Measurements from ENCODE around the gene ADH4. TPM values are rescaled to one million over a fixed set of nuclear protein-coding genes. Genes with fewer than 3 reads are reported as not detected.
"Not testable (repeated sequence)": the region's sequence is repeated elsewhere in the genome, so short reads cannot be mapped to it uniquely, and the experiment has no call there.

Gene ADH4
- 9.4 TPM for total RNA-seq (ENCODE audit: insufficient read depth, low replicate concordance)

- DNase-seq (ENCODE audit: low spot score) = no peak
Measured at GRCh38 chr4:99144070-99144469, at the start of gene ADH4. TSS of gene ADH4 (minus strand) at chr4:99144297. CDS start at chr4:99144222, 75 bp downstream.

DNA sequence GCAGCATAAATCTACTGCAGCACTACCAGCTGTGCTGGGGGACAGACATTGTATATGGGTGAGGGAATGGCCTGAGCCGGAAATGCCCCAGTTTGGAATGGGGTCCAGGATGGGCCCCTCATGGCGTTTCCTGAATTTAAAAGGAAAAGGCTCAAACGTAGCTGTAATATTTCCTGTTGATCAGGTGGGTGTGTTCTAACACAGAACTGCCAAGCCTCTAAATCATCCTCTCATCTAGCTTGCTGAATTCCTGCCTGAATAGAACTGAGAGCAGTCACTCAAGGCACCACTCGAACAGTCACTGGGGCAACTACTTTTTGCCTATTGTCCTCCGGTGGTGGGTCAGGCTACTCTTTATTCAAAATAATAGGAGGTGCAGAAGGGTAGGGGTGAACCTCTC is 46.2 kb upstream of the ADH4 start:
- no peak for DNase-seq (ENCODE audit: low spot score)

GRCh38 chr4:99189900-99190299 is 45.8 kb upstream of the ADH4 start:
- not testable (repeated sequence) for DNase-seq (ENCODE audit: low spot score)

DNA sequence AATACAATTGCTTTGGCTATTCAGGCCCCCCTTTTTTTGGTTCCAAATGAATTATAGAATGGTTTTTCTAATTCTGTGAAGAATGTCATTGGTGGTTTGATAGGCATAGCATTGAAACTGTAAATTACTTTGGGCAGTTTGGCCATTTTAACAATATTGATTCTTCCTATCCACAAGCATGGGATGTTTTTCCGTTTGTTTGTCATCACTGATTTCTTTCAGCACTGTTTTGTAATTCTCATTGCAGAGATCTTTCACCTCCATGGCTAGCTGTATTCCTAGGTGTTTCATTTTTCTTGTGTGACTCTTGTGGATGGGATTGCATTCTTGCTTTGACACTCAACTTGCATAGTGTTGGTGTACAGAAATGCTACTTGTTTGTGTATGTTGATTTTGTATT is 41.9 kb upstream of the ADH4 start:
- DNase-seq (ENCODE audit: low spot score) = no peak

DNA sequence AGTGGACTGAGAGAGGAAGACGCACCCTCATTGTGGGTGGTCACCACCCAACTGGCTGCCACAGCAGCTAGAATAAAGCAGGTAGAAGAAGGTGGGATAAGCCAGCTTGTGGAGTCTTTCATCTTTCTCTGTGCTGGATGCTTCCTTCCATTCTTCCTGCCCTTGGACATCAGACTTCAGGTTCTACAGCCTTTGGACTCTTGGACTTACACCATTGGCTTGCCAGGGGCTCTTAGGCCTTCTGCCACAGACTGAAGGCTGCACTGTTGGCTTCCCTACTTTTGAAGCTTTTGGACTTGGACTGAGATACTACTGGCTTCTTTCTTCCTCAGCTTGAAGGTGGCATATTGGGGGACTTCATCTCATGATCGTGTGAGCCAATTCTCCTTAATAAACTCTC is 41.5 kb upstream of the ADH4 start:
- DNase-seq (ENCODE audit: low spot score) = no peak

- DNase-seq (ENCODE audit: low spot score) = no peak
Measured at GRCh38 chr4:99180382-99181070, 36.4 kb upstream of the ADH4 start.

- no peak for DNase-seq (ENCODE audit: low spot score)
Measured at GRCh38 chr4:99179626-99180025, 35.5 kb upstream of the ADH4 start.

GRCh38 chr4:99179178-99179577 is 35.1 kb upstream of the ADH4 start:
- DNase-seq (ENCODE audit: low spot score) = no peak

DNA sequence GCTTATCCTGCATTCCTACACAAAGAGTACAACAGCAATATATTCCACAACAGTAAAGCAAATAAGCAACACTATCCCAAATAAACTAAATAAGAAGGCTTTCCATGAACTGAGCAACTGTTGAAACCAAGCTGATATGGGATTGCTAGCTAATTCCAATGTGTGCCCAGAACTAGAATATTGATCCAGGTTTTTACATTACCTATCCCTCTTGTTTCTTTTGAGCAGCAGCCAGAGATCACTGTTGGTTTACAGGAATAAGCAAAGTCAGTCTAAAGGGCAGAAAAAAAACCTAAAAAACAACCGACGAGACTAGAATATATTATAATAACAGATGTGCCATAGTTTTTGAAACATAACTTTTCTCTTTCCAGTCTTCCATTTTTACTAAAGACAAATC is 22.4 kb upstream of the ADH4 start:
- DNase-seq (ENCODE audit: low spot score) = no peak

DNA sequence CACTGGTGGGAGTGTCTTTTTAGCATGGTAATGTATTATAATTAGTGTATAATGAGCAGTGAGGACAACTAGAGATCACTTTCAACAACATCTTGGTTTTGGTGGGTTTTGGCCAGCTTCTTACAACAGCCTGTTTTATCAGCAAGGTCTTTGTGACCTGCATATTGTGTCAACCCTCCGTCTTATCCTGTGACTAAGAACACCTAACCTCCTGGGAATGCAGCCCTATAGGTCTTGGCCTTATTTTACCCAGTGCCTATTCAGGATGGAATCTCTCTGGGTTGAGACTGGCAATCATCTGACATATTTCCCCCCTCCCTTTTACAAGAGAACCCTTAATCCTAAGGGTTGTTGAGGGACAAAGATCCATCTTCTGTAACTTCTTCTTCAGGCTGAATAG is 21.9 kb upstream of the ADH4 start:
- DNase-seq (ENCODE audit: low spot score) = no peak

GRCh38 chr4:99161373-99162099 is 17.4 kb upstream of the ADH4 start:
- DNase-seq (ENCODE audit: low spot score) = no peak

DNA sequence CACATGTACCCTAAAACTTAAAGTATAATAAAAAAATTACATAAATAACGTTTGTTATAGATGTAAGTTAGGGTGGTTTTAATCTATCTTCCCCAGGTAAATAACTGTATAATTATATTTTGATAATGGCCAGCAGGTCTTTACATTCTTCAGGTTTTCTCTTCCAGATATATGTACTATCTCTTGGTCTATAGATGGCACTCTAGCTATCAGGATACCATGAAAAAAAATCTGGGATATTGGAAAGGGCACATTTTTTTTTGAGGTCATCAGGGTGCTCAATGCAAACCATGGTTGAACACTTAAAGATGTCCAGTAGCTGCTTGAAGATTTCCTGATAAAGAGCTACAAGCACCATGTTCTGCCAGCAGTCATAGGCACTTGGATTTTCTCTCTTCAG is 15.6 kb upstream of the ADH4 start:
- DNase-seq (ENCODE audit: low spot score) = no peak

DNA sequence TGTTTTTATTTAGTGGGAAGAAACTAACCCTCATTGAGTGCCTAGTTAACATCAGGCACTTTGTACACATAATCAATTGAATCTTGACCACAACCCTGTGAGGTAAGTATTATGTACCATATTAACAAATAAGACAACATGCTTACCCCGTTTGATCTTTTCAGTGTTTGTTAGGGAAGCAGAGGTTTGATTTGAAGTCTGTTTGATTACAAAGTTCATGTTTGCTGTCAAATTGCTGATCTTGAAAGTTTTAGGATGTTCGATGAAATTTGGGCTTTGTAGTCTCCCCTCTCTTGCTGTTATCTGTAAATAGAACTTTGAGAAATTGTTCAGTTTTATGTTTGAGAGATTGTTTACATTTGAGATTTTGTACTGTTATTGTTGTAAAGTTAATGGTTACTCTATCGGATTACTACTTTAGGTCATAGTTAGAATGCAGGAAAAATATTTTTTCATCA is 13.4 kb upstream of the ADH4 start:
- DNase-seq (ENCODE audit: low spot score) = no peak

DNA sequence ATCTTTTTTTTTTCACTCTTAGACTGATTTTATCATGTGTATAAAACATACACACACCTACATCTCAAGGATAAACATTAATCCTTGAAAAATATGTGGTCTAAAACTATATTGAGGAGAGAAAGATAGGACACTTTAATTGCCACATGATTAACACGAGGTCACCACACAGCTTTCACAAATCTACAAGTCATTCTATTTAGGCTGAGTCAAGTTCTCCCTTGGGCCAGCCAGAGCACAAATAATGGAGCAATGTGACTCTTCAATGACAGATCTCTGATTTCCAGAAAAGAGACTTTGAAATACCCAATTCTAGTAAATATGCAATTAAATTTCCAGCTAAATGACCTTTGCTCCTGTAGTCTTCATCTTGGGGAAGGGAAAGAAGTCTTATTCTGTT is 12.9 kb upstream of the ADH4 start:
- DNase-seq (ENCODE audit: low spot score) = no peak

DNA sequence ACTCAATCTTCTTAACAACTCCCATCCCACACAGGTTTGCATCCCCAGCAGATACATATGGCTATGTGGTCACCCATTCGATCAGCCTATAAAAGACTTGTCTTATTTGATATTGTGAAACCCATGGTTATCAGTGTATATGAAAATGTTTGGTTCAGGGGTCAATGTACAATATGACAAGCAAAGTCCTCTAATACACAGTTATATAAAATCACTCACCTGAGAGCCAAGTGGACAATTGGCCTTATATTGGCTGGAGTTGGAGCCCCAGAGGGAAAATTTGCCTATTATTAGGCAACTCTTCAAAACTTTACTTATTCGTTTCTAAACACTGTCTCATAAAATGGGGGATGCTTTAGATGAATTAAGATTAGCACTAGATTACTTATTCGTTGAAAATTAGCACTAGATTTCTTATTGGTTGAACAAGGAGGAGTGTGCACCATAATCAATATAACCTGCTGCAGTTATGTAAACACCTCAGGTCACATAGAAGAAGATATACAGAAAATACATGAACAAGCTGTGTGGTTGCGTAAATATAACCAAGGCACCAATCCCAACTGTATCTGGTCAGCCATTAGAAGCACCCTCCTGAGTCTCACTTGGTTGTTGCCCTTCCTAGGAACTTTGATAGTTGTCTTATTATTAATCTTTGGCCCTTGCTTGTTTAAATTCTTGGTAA is 10.7 kb upstream of the ADH4 start:
- DNase-seq (ENCODE audit: low spot score) = no peak

DNA sequence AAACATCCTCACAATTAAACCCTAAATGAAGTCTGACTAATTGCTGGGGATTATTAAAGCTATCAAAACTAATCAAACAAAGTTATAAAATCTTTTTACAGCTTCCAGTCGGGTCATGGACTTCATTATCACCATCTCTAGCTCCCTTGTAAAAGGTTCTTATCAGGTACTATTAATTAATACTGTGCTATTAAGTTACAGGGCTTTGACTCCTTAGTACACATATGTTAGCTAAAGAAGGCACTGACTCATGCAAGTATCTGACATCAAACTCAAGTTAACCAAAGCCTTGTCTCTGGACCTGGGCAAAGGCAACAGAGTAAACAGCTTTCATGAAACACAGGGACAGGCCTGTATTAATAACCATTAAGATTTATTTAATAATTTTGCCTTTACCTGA is 7.9 kb upstream of the ADH4 start:
- no peak for DNase-seq (ENCODE audit: low spot score)

DNA sequence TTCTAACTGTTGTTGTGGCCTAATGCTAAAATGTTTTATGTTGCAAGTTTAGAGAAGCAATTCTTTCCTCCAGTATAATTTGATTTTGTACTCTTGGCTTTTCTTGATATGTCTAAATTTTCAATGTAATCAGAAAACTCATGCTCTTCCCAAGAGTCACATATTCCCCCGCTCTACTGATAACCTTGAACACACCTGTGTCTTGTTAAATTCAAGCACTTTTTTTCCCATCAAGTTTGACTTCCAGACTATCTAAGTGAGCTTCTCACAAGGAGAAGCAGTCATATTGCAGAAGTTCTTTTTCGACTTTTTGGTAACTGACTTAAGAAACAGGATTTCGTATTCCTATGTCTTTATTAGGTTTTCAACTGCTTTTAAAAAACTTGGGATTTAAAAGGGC is 7.4 kb upstream of the ADH4 start:
- no peak for DNase-seq (ENCODE audit: low spot score)

DNA sequence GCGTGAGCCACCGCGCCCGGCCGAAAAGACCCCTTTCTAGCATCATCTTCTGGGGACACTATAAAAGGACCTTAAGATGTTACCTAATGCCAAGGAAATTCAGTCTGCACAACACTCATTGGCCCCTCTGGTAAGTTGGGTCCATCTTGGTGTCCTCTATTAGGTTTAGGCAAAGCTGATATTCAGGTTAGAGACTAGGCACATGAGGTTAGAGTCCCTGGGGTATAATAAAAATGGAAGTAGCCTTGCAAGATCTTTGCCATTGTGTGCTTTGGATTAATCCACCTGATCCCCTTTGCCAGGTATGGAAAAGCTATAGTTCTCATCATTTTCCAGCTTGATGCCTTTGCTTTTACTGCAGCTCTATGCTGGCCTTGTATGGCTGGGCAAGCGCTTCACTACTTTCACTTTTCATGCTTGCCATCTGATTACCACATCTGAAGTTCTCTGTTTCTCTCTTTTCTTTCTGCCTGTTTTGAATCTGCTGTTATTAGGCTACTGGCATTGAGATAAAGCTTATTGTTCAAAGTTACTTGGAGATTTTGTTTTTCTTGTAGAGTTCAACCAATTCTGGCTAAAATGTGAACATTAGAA is 5.4 kb upstream of the ADH4 start:
- no peak for DNase-seq (ENCODE audit: low spot score)

DNA sequence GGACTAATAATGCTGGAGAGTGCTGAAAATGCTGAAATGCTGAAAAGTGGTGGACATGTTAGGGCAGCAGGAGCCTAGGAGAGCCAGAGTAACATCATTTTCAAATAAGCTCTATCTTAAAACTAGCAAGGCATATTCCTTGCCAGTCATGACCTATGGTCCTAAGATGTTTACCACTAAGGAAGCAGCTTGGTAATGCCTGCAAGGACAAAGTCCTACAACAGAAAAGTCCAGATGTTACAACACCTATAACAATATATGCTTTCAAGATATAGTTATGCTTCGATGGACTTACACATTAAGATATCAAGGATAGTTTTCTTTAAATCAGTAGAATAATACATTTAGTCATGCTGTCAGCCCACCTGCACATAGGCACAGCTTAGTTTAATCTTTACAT is 4.5 kb upstream of the ADH4 start:
- DNase-seq (ENCODE audit: low spot score) = no peak

DNA sequence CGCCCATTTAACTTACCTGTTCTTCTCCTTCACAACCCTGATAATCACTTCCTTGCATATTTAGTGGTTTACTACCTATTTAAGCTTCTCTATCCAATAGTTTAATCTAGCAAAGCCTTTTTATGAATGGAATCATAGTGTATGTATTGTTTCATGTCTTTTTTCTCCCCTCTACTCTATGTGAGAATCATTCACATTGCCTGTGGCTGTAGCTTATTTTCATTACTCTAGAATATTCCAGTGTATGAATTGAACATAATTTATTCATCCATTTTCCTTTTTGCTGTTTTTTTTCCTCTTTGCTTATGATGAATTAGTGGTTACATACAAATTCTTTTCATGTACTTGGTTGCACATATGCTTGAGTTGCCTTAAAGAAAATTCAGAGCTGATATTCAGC is 490 bp upstream of the ADH4 start:
- no peak for DNase-seq (ENCODE audit: low spot score)

DNA sequence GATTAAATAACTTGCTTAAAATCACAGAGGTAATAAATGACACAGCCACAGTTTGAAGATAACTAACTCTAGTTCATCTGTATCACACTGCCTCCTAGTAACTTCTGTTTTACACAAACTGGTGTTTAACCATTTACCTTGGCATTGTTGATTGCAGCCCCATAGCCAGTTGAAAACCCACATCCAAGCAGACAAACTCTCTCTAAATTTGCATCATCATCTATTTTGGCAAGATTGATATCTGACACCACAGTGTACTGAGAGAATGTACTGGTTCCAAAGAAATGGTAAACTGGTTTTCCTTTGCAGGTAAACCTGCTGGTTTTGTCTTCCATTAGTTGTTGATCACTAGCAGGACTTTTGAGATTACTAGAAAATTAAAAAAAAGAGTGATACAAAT is 7.8 kb downstream of the ADH4 start:
- DNase-seq (ENCODE audit: low spot score) = no peak

- no peak for DNase-seq (ENCODE audit: low spot score)
Measured at GRCh38 chr4:99135541-99136162, 8.4 kb downstream of the ADH4 start.

Measured in umbilical cord (tissue), 2 donors.